HepG2 (cell line): ENCODE results near the gene PSME3IP1. TPM values are rescaled to one million over a fixed set of nuclear protein-coding genes. Genes with fewer than 3 reads are reported as not detected.
A peak's percentile ranks its signal among the peaks of the same experiment; 100 is the strongest.

ENCODE experiments used
- ATAC-seq: fragments of 200-7000 bp; cut with Tn5 transposase; 3 replicates; pipeline ENCODE4 v1.9.1; 2020; ENCODE audit warnings: mild to moderate bottlenecking, moderate library complexity
- BruUV-seq: library from RNA; stranded (reverse); fragments of 400-500 nt; replicated peaks from 2 replicates; lab custom pipeline; 2021; lab: Mats Ljungman, UMichigan
- CTCF ChIA-PET: fragments of 300-600 bp; formaldehyde crosslinking; extraction: SDS; loops from one replicate; lab custom pipeline; 2021; ENCODE audit warnings: low total read pairs, inconsistent platforms, low intra/inter-chr PET ratio; lab: Yijun Ruan, JAX
- POLR2A ChIA-PET: fragments of 350-600 bp; sonication (Branson Sonifier 250); formaldehyde crosslinking; loops from one replicate; lab custom pipeline; 2020; ENCODE audit warnings: antibody characterized with exemption, inconsistent platforms; lab: Yijun Ruan, JAX
- DNase-seq: peaks from one replicate; pipeline ENCODE4 v3.0.0-alpha.2; 2015; ENCODE audit warnings: low spot score
- FAIRE-seq: peaks from 3 replicates; lab custom pipeline; 2011; peaks lifted over from hg19 to GRCh38; lab: Jason Lieb, UNC
- H2AFZ ChIP-seq: one replicate; pipeline ENCODE4 v1.6.1; 2011; ENCODE audit warnings: low read length, inconsistent platforms
- H3K27ac ChIP-seq: fragments of 300-600 bp; 3 replicates; pipeline ENCODE4 v1.8.0; 2011; ENCODE audit warnings: mixed run types, mild to moderate bottlenecking, mixed read lengths, low read length, inconsistent platforms; ENCODE audit not compliant: insufficient read depth; ENCODE audit errors: extremely low read length
- H3K27me3 ChIP-seq, 2 experiments: fragments of 200-600 bp in 1 of 2; 2 replicates in 1 of 2; 3 replicates in 1 of 2; pipeline versions ENCODE4 v1.6.0 to v1.8.0; 2011; ENCODE audit warnings: low read length in 2 of 2, mild to moderate bottlenecking in 2 of 2, moderate library complexity in 2 of 2, inconsistent platforms in 1 of 2; ENCODE audit not compliant: insufficient read depth in 2 of 2, control insufficient read depth in 1 of 2
- H3K36me3 ChIP-seq, 2 experiments: fragments of 200-600 bp in 1 of 2; replicated peaks in 1 of 2; 2 replicates in 1 of 2; 3 replicates in 1 of 2; pipeline versions ENCODE4 v1.5.1 to v1.8.0; 2011; ENCODE audit warnings: low read length in 2 of 2, inconsistent platforms in 1 of 2; ENCODE audit not compliant: insufficient read depth in 2 of 2, control insufficient read depth in 1 of 2
- H3K4me1 ChIP-seq: 2 replicates; pipeline ENCODE4 v1.5.1; 2012; ENCODE audit warnings: low read length, inconsistent platforms; ENCODE audit not compliant: insufficient read depth
- H3K4me2 ChIP-seq: 2 replicates; pipeline ENCODE4 v1.6.0; 2011; ENCODE audit warnings: low read depth, low read length, inconsistent platforms
- H3K4me3 ChIP-seq, 3 experiments: fragments of 200-600 bp in 1 of 3; sonication (generic), shearing (Covaris generic) in 1 of 3; replicated peaks in 1 of 3; 2 replicates each; pipeline ENCODE4 v1.5.1; 2011 to 2016; ENCODE audit warnings: low read length in 3 of 3, inconsistent platforms in 2 of 3, low read depth in 2 of 3, mild to moderate bottlenecking in 2 of 3, control low read depth in 1 of 3, mixed read lengths in 1 of 3; ENCODE audit not compliant: insufficient read depth in 1 of 3
- H3K79me2 ChIP-seq: one replicate; pipeline ENCODE4 v1.6.1; 2011; ENCODE audit warnings: low read length, inconsistent platforms; ENCODE audit not compliant: insufficient read depth
- H3K9ac ChIP-seq: 2 replicates; pipeline ENCODE4 v1.6.0; 2011; ENCODE audit warnings: mild to moderate bottlenecking, low read depth, low read length, inconsistent platforms; ENCODE audit not compliant: insufficient read depth
- H3K9me3 ChIP-seq: 2 replicates; pipeline ENCODE4 v1.5.1; 2012; ENCODE audit warnings: mild to moderate bottlenecking, low read length
- H4K20me1 ChIP-seq: 2 replicates; pipeline ENCODE4 v1.6.0; 2011; ENCODE audit warnings: inconsistent platforms, mild to moderate bottlenecking, low read length, moderate library complexity; ENCODE audit not compliant: insufficient read depth
- CHCHD3 ChIP-seq: sonication (generic); formaldehyde crosslinking; IDR thresholded peaks from 2 replicates; pipeline ENCODE4 v1.8.0; 2022; ENCODE audit warnings: mild to moderate bottlenecking, missing genetic modification reagents, moderate library complexity
- HMG20A ChIP-seq: IDR thresholded peaks from 2 replicates; pipeline ENCODE4 v1.6.1; 2016; ENCODE audit warnings: borderline replicate concordance
- HOXA3 ChIP-seq: sonication (generic); formaldehyde crosslinking; IDR thresholded peaks from 2 replicates; pipeline ENCODE4 v1.5.0; 2020; ENCODE audit warnings: missing genetic modification reagents
- NFYB ChIP-seq: sonication (generic); formaldehyde crosslinking; IDR thresholded peaks from 2 replicates; pipeline ENCODE4 v1.4.0; 2020; ENCODE audit warnings: missing genetic modification reagents
- NR2F6 ChIP-seq, 2 experiments: IDR thresholded peaks; 2 replicates each; pipeline ENCODE4 v1.6.1; 2016; ENCODE audit warnings: antibody characterized with exemption in 1 of 2, mild to moderate bottlenecking in 1 of 2
- TEAD2 ChIP-seq: sonication (generic); formaldehyde crosslinking; IDR thresholded peaks from 2 replicates; pipeline ENCODE4 v1.9.0; 2021; ENCODE audit warnings: missing genetic modification reagents
- TMF1 ChIP-seq: sonication (generic); formaldehyde crosslinking; IDR thresholded peaks from 2 replicates; pipeline ENCODE4 v1.8.1; 2022; ENCODE audit warnings: low read depth, missing genetic modification reagents
- ZFYVE20 ChIP-seq: sonication (generic); formaldehyde crosslinking; IDR thresholded peaks from 2 replicates; pipeline ENCODE4 v1.8.0; 2023; ENCODE audit warnings: low read depth, mild to moderate bottlenecking, moderate library complexity, missing genetic modification reagents, borderline replicate concordance
- ZNF644 ChIP-seq: IDR thresholded peaks from 2 replicates; pipeline ENCODE4 v1.6.1; 2016; ENCODE audit warnings: low read depth
- ZNF746 ChIP-seq: sonication (generic); formaldehyde crosslinking; IDR thresholded peaks from 2 replicates; pipeline ENCODE4 v1.8.0; 2022; ENCODE audit warnings: mild to moderate bottlenecking, missing genetic modification reagents
- WGBS: methylation state at CpG from one replicate; pipeline ENCODE4 v1.1.6; 2017; ENCODE audit warnings: low lambda C conversion rate; 5-methylcytosine and 5-hydroxymethylcytosine counted together
- in situ Hi-C: cut with HindIII; loops from 2 replicates; pipeline ENCODE4 v1.10.0; 2017; ENCODE audit warnings: low pct_unique_long_range_greater_than_20kb; ENCODE audit not compliant: extremely low pct_ligation_motif_present
- intact Hi-C: fragments of 100-400 bp; cut with micrococcal nuclease; formaldehyde crosslinking; loops from one replicate; pipeline ENCODE4 v1.10.0; 2022; ENCODE audit not compliant: unreplicated experiment
- polyA plus RNA-seq, 8 experiments: library from polyadenylated mRNA; depleted of rRNA in 3 of 8; stranded (reverse) in 7 of 8; unstranded in 1 of 8; fragments of >200 nt; fragmentation: Illumina TruSeq in 4 of 8; extraction: Trizol in 4 of 8; gene quantifications; 2 replicates each; pipeline versions ENCODE4 v1.2.1 to v1.2.3, GENCODE V29; 2011 to 2016; ENCODE audit warnings: low read depth in 4 of 8, missing spikeins in 1 of 8, mixed read lengths in 1 of 8; ENCODE audit not compliant: insufficient read depth in 1 of 8
- total RNA-seq, 5 experiments: library from RNA; depleted of rRNA; stranded (reverse); fragments of >200 nt; fragmentation: Illumina TruSeq; extraction: Trizol; gene quantifications; 2 replicates each; pipeline ENCODE4 v1.2.3, GENCODE V29; 2016; ENCODE audit warnings: low read depth in 1 of 5
- TF ChIP-seq, protein P1 (sequence below): IDR thresholded peaks from 2 replicates; pipeline ENCODE4 v1.6.1; 2016; ENCODE audit warnings: low read depth, control low read depth
- TF ChIP-seq, protein P2 (sequence below): sonication (generic); formaldehyde crosslinking; IDR thresholded peaks from 2 replicates; pipeline ENCODE4 v1.8.1; 2023; ENCODE audit warnings: mild to moderate bottlenecking, moderate library complexity, missing genetic modification reagents

PSME3IP1 gene
- total and polyA plus RNA-seq, 2 of the 13 experiments (the other 11 are each of a cell fraction or from before 2014, with no cell fraction given) = 90.8 to 99.8 TPM

DNA sequence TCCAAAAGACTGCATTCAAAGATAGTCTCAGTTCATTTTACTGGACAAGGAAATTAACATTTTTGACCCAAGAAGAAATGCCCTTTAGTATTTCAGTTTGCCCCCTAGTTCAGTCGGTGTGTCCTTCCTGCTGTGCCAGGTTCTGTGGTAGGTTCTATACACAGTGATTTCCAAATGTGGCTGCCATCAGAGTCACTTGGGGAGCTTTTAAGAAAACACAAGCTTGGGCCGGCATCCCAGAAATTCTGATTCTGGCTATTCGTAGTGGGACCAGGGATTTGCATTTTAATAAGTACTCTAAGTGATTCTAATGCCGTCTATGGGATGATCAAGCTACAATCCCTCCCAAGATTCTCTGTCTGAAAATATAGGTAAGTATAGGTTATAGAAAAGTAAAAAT, 10.4 kb upstream of the PSME3IP1 start:
- no peak for TF ChIP-seq ZNF746 (CRISPR knock-in tag)
- no peak for TF ChIP-seq CHCHD3
- no peak for TF ChIP-seq HOXA3 (CRISPR knock-in tag)
- TF ChIP-seq TEAD2 (CRISPR knock-in tag) = no peak
- TF ChIP-seq HMG20A (CRISPR knock-in tag) = no peak
- no peak for TF ChIP-seq TMF1 (CRISPR knock-in tag)
- TF ChIP-seq ZNF644 (CRISPR knock-in tag) = no peak
- TF ChIP-seq, protein P1, sequence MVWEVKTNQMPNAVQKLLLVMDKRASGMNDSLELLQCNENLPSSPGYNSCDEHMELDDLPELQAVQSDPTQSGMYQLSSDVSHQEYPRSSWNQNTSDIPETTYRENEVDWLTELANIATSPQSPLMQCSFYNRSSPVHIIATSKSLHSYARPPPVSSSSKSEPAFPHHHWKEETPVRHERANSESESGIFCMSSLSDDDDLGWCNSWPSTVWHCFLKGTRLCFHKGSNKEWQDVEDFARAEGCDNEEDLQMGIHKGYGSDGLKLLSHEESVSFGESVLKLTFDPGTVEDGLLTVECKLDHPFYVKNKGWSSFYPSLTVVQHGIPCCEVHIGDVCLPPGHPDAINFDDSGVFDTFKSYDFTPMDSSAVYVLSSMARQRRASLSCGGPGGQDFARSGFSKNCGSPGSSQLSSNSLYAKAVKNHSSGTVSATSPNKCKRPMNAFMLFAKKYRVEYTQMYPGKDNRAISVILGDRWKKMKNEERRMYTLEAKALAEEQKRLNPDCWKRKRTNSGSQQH (CRISPR knock-in tag) = no peak
- no peak for TF ChIP-seq ZFYVE20 (CRISPR knock-in tag)
- TF ChIP-seq, protein P2, sequence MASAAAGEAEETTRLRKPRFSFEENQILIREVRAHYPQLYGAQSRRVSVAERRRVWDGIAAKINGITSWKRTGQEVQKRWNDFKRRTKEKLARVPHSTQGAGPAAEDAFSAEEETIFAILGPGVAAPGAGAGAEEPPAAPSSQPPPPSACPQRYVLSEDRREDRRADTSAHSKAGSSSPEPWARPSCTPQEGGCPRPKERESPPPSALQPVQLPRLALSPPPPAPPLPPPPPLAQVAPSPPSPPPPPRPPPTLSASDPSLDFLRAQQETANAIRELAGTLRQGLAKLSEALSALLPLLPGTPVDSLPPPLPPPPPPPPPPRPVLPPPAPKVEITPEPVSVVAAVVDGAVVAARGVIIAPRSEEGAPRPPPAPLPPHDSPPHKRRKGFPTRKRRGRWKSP (CRISPR knock-in tag) = no peak
- TF ChIP-seq NFYB (CRISPR knock-in tag) = no peak
- no peak for TF ChIP-seq NR2F6 (IDR thresholded peaks at IDR 0.05)
- no peak for TF ChIP-seq NR2F6 (CRISPR knock-in tag; IDR thresholded peaks at IDR 0.05)
- Histone ChIP-seq H3K4me2 (no peak overlapping the region), H3K4me1 (peaks cover 83% of the 10 kb centered on the region), H3K27me3 (no peaks in the 10 kb centered on the region; a peak in 1 of 5 replicates), H4K20me1 (peaks cover 42% of the 10 kb centered on the region), H3K9me3 (no peaks in the 10 kb centered on the region), H3K79me2 (peaks cover 80% of the 10 kb centered on the region), H2AFZ (no peak overlapping the region), H3K27ac (peak overlapping the region; percentile 31), H3K4me3 (no peak overlapping the region), H3K36me3 (peaks cover 0 to 6% of the 10 kb centered on the region in 2 experiments; a peak in 2 of 5 replicates), H3K9ac (no peak overlapping the region)
- WGBS = 94% methylated on average over 4 of the region's 4 CpGs
- FAIRE-seq = no peak
- intact Hi-C loops (no loop called here), in situ Hi-C loops (no loop called here)
- BruUV-seq = no TSS peak
- no peak for ATAC-seq
- ChIA-PET POLR2A (interaction anchor here (0.9 kb wide), 1 partner anchor 9 kb away, joined by 3 read pairs; no protein-coding TSS in a partner anchor), CTCF (no interaction called here)
- no peak for DNase-seq
